HEK293T (cell line): ENCODE results near the gene SH2D3C.

ENCODE experiments used
- BHLHE40 ChIP-seq: fragments of 450-650 bp; IDR thresholded peaks from 2 replicates; pipeline ENCODE4 v1.6.1; 2016; ENCODE audit warnings: mild to moderate bottlenecking, moderate library complexity, borderline replicate concordance
- CTBP1 ChIP-seq: fragments of 450-650 bp; IDR thresholded peaks from 2 replicates; pipeline ENCODE4 v1.6.1; 2016; ENCODE audit warnings: borderline replicate concordance
- FOXA1 ChIP-seq: fragments of 450-650 bp; IDR thresholded peaks from 2 replicates; pipeline ENCODE4 v1.6.1; 2016; ENCODE audit warnings: mild to moderate bottlenecking
- FOXK2 ChIP-seq: fragments of 450-650 bp; IDR thresholded peaks from 2 replicates; pipeline ENCODE4 v1.6.1; 2016; ENCODE audit warnings: mild to moderate bottlenecking
- FOXM1 ChIP-seq: fragments of 450-650 bp; IDR thresholded peaks from 2 replicates; pipeline ENCODE4 v1.6.1; 2017; ENCODE audit warnings: mild to moderate bottlenecking, borderline replicate concordance
- HDGF ChIP-seq: fragments of 450-650 bp; IDR thresholded peaks from 2 replicates; pipeline ENCODE4 v1.6.1; 2017; ENCODE audit warnings: antibody characterized with exemption, borderline replicate concordance
- NFRKB ChIP-seq: fragments of 450-650 bp; IDR thresholded peaks from 2 replicates; pipeline ENCODE4 v1.6.1; 2016; ENCODE audit warnings: mild to moderate bottlenecking, moderate library complexity
- SP1 ChIP-seq: fragments of 450-650 bp; IDR thresholded peaks from 2 replicates; pipeline ENCODE4 v1.6.1; 2017
- SUZ12 ChIP-seq: fragments of 450-650 bp; IDR thresholded peaks from 2 replicates; pipeline ENCODE4 v1.6.1; 2016; ENCODE audit warnings: mild to moderate bottlenecking
- ZNF384 ChIP-seq: fragments of 450-650 bp; IDR thresholded peaks from 2 replicates; pipeline ENCODE4 v1.6.1; 2016

GRCh38 chr9:127779136-127779981, 893 bp upstream of the SH2D3C start:
- TF ChIP-seq ZNF384: no peak
- no peak for TF ChIP-seq CTBP1
- TF ChIP-seq FOXK2: no peak
- TF ChIP-seq SP1: no peak
- no peak for TF ChIP-seq NFRKB
- TF ChIP-seq FOXA1: no peak
- TF ChIP-seq SUZ12: no peak
- no peak for TF ChIP-seq BHLHE40
- TF ChIP-seq FOXM1: no peak
- TF ChIP-seq HDGF: no peak
